HS-5 (cell line): ENCODE data around the gene ZNF547.

Experiments used
- DNase-seq: peaks from one replicate; pipeline ENCODE4 v3.0.0-alpha.2; 2012; ENCODE audit warnings: low read depth

Gene ZNF547

GRCh38 chr19:57362997-57363687, at the start of gene ZNF547, which contains the start of gene TRAPPC2B:
TSS of gene ZNF547 (plus strand) at chr19:57363551. CDS start at chr19:57368556, 5,005 bp downstream.
TSS of gene TRAPPC2B (plus strand) at chr19:57363551. CDS start at chr19:57364834, 1,283 bp downstream.
- DNase-seq, result peak; percentile 95

- no peak for DNase-seq
Measured at GRCh38 chr19:57314146-57314545, 49.2 kb upstream of the ZNF547 start.

- no peak for DNase-seq
Measured at GRCh38 chr19:57317503-57317902, 45.8 kb upstream of the ZNF547 start.

GRCh38 chr19:57319869-57320179, 43.5 kb upstream of the ZNF547 start:
- no peak for DNase-seq

GRCh38 chr19:57320180-57321084, 42.9 kb upstream of the ZNF547 start, which contains the start of gene ZNF543:
TSS of gene ZNF543 (plus strand) at chr19:57320472. CDS start at chr19:57320854, 382 bp downstream.
- peak; percentile 78 for DNase-seq

GRCh38 chr19:57321116-57321515, 42.2 kb upstream of the ZNF547 start:
- no peak for DNase-seq

- no peak for DNase-seq
Measured at GRCh38 chr19:57321751-57322150, 41.6 kb upstream of the ZNF547 start.

- DNase-seq, result no peak
Measured at GRCh38 chr19:57324992-57325391, 38.4 kb upstream of the ZNF547 start.

GRCh38 chr19:57327993-57328392, 35.4 kb upstream of the ZNF547 start:
- no peak for DNase-seq

- DNase-seq, result no peak
Measured at GRCh38 chr19:57334191-57334590, 29.2 kb upstream of the ZNF547 start.

- no peak for DNase-seq
Measured at GRCh38 chr19:57338877-57339276, 24.5 kb upstream of the ZNF547 start.

GRCh38 chr19:57342582-57342981, 20.8 kb upstream of the ZNF547 start:
- no peak for DNase-seq

GRCh38 chr19:57348136-57348535, 15.2 kb upstream of the ZNF547 start:
- DNase-seq, result no peak

- peak; percentile 83 for DNase-seq
Measured at GRCh38 chr19:57350877-57351805, 12.2 kb upstream of the ZNF547 start, which contains the start of gene ZNF304. TSS of gene ZNF304 (plus strand) at chr19:57351271. CDS start at chr19:57351665, 394 bp downstream.

- DNase-seq, result no peak
Measured at GRCh38 chr19:57351867-57352266, 11.5 kb upstream of the ZNF547 start.

- DNase-seq, result no peak
Measured at GRCh38 chr19:57355916-57356315, 7.4 kb upstream of the ZNF547 start.

- no peak for DNase-seq
Measured at GRCh38 chr19:57357406-57357805, 5.9 kb upstream of the ZNF547 start.

GRCh38 chr19:57359300-57359699, 4.1 kb upstream of the ZNF547 start:
- DNase-seq, result no peak

GRCh38 chr19:57362419-57362818, 932 bp upstream of the ZNF547 start:
- no peak for DNase-seq

- DNase-seq, result no peak
Measured at GRCh38 chr19:57363688-57364181, 384 bp downstream of the ZNF547 start.

GRCh38 chr19:57366776-57367175, 3.4 kb downstream of the ZNF547 start:
- DNase-seq, result no peak

GRCh38 chr19:57374179-57374578, 10.8 kb downstream of the ZNF547 start:
- DNase-seq, result no peak
